ENCODE results near the gene TMEM175.

Gene TMEM175

GRCh38 chr4:955161-955921 lies 23.1 kb downstream of the TMEM175 start:
- DNase-seq (ENCODE audit: insufficient read length, low spot score) (no peak), FAIRE-seq (no peak)
- TF ChIP-seq POLR2A (IDR thresholded peaks at IDR 0.05; ENCODE audit: low read depth, low read length): no peak
- no peak for TF ChIP-seq POU2F2 (IDR thresholded peaks at IDR 0.05; ENCODE audit: low read depth, low read length)
- no peak for TF ChIP-seq PAX5 (IDR thresholded peaks at IDR 0.05; ENCODE audit: insufficient read depth, low read length, severe bottlenecking)
- no peak for TF ChIP-seq TAF1 (IDR thresholded peaks at IDR 0.05; ENCODE audit: low read depth, low read length)
- TF ChIP-seq SPI1 (IDR thresholded peaks at IDR 0.05; ENCODE audit: low read depth, low read length): no peak
- no peak for TF ChIP-seq POLR2AphosphoS5 (IDR thresholded peaks at IDR 0.05; ENCODE audit: low read depth, low read length)

- TF ChIP-seq POLR2A (IDR thresholded peaks at IDR 0.05; ENCODE audit: low read depth, low read length) (no peak), SPI1 (IDR thresholded peaks at IDR 0.05; ENCODE audit: low read depth, low read length) (no peak), TAF1 (IDR thresholded peaks at IDR 0.05; ENCODE audit: low read depth, low read length) (no peak), PAX5 (IDR thresholded peaks at IDR 0.05; ENCODE audit: insufficient read depth, low read length, severe bottlenecking) (no peak), POLR2AphosphoS5 (IDR thresholded peaks at IDR 0.05; ENCODE audit: low read depth, low read length) (no peak), POU2F2 (IDR thresholded peaks at IDR 0.05; ENCODE audit: low read depth, low read length) (no peak)
- no peak for FAIRE-seq
- DNase-seq (ENCODE audit: insufficient read length, low spot score): no peak
These were observed 23.7 kb downstream of the TMEM175 start for GRCh38 chr4:955931-956381.

- TF ChIP-seq POLR2AphosphoS5 (IDR thresholded peaks at IDR 0.05; ENCODE audit: low read depth, low read length) (no peak), POU2F2 (IDR thresholded peaks at IDR 0.05; ENCODE audit: low read depth, low read length) (no peak), SPI1 (IDR thresholded peaks at IDR 0.05; ENCODE audit: low read depth, low read length) (no peak), PAX5 (IDR thresholded peaks at IDR 0.05; ENCODE audit: insufficient read depth, low read length, severe bottlenecking) (no peak), POLR2A (IDR thresholded peaks at IDR 0.05; ENCODE audit: low read depth, low read length) (no peak), TAF1 (IDR thresholded peaks at IDR 0.05; ENCODE audit: low read depth, low read length) (no peak)
- no peak for FAIRE-seq
- no peak for DNase-seq (ENCODE audit: insufficient read length, low spot score)
These were observed 24.4 kb downstream of the TMEM175 start for GRCh38 chr4:956531-957230.

GRCh38 chr4:957231-957580 lies 24.9 kb downstream of the TMEM175 start:
- FAIRE-seq: no peak
- DNase-seq (ENCODE audit: insufficient read length, low spot score): no peak
- TF ChIP-seq POLR2A (IDR thresholded peaks at IDR 0.05; ENCODE audit: low read depth, low read length): no peak
- TF ChIP-seq PAX5 (IDR thresholded peaks at IDR 0.05; ENCODE audit: insufficient read depth, low read length, severe bottlenecking): no peak
- TF ChIP-seq TAF1 (IDR thresholded peaks at IDR 0.05; ENCODE audit: low read depth, low read length): no peak
- no peak for TF ChIP-seq SPI1 (IDR thresholded peaks at IDR 0.05; ENCODE audit: low read depth, low read length)
- TF ChIP-seq POU2F2 (IDR thresholded peaks at IDR 0.05; ENCODE audit: low read depth, low read length): no peak
- no peak for TF ChIP-seq POLR2AphosphoS5 (IDR thresholded peaks at IDR 0.05; ENCODE audit: low read depth, low read length)

- TF ChIP-seq POLR2A (IDR thresholded peaks at IDR 0.05; ENCODE audit: low read depth, low read length): no peak
- no peak for TF ChIP-seq SPI1 (IDR thresholded peaks at IDR 0.05; ENCODE audit: low read depth, low read length)
- TF ChIP-seq POLR2AphosphoS5 (IDR thresholded peaks at IDR 0.05; ENCODE audit: low read depth, low read length): no peak
- TF ChIP-seq PAX5 (IDR thresholded peaks at IDR 0.05; ENCODE audit: insufficient read depth, low read length, severe bottlenecking): no peak
- DNase-seq (ENCODE audit: insufficient read length, low spot score) (no peak), FAIRE-seq (no peak)
These were observed 25.5 kb downstream of the TMEM175 start for GRCh38 chr4:957581-958313.

GRCh38 chr4:958314-958665 lies 26.0 kb downstream of the TMEM175 start:
- no peak for TF ChIP-seq POU2F2 (IDR thresholded peaks at IDR 0.05; ENCODE audit: low read depth, low read length)
- no peak for TF ChIP-seq TAF1 (IDR thresholded peaks at IDR 0.05; ENCODE audit: low read depth, low read length)
- no peak for TF ChIP-seq PAX5 (IDR thresholded peaks at IDR 0.05; ENCODE audit: insufficient read depth, low read length, severe bottlenecking)
- TF ChIP-seq SPI1 (IDR thresholded peaks at IDR 0.05; ENCODE audit: low read depth, low read length): no peak
- no peak for TF ChIP-seq POLR2A (IDR thresholded peaks at IDR 0.05; ENCODE audit: low read depth, low read length)
- FAIRE-seq: no peak
- DNase-seq (ENCODE audit: insufficient read length, low spot score): no peak

GRCh38 chr4:958696-959337 lies 26.6 kb downstream of the TMEM175 start:
- TF ChIP-seq POLR2AphosphoS5 (IDR thresholded peaks at IDR 0.05; ENCODE audit: low read depth, low read length) (no peak), POLR2A (IDR thresholded peaks at IDR 0.05; ENCODE audit: low read depth, low read length) (no peak), PAX5 (IDR thresholded peaks at IDR 0.05; ENCODE audit: insufficient read depth, low read length, severe bottlenecking) (no peak)
- no peak for DNase-seq (ENCODE audit: insufficient read length, low spot score)
- no peak for FAIRE-seq

GRCh38 chr4:959338-960139 lies 27.3 kb downstream of the TMEM175 start:
- DNase-seq (ENCODE audit: insufficient read length, low spot score) (no peak), FAIRE-seq (no peak)
- TF ChIP-seq POU2F2 (IDR thresholded peaks at IDR 0.05; ENCODE audit: low read depth, low read length) (no peak), SPI1 (IDR thresholded peaks at IDR 0.05; ENCODE audit: low read depth, low read length) (no peak), POLR2AphosphoS5 (IDR thresholded peaks at IDR 0.05; ENCODE audit: low read depth, low read length) (no peak), TAF1 (IDR thresholded peaks at IDR 0.05; ENCODE audit: low read depth, low read length) (no peak), PAX5 (IDR thresholded peaks at IDR 0.05; ENCODE audit: insufficient read depth, low read length, severe bottlenecking) (no peak), POLR2A (IDR thresholded peaks at IDR 0.05; ENCODE audit: low read depth, low read length) (no peak)
